H1 (cell line): ENCODE measurements around the gene ACADVL. TPM values are rescaled to one million over a fixed set of nuclear protein-coding genes. Genes with fewer than 3 reads are reported as not detected.
A peak's percentile ranks its signal among the peaks of the same experiment; 100 is the strongest.

Experiments
- ASH2L ChIP-seq: fragments of 200-600, 300-600 bp; sonication (generic); IDR thresholded peaks from one replicate; pipeline ENCODE4 v1.7.1; 2017; ENCODE audit warnings: low read length
- CHD1 ChIP-seq: IDR thresholded peaks from 2 replicates; pipeline ENCODE4 v1.6.1; 2012; ENCODE audit warnings: low read depth, low read length, improper control_type of control experiment
- CHD2 ChIP-seq: IDR thresholded peaks from 2 replicates; pipeline ENCODE4 v1.6.1; 2012; ENCODE audit warnings: low read length, improper control_type of control experiment
- CREB1 ChIP-seq: IDR thresholded peaks from 2 replicates; pipeline ENCODE4 v1.6.1; 2012; ENCODE audit warnings: inconsistent platforms
- EGR1 ChIP-seq: IDR thresholded peaks from 2 replicates; pipeline ENCODE4 v1.6.1; 2011; ENCODE audit warnings: low read depth, low read length, borderline replicate concordance
- GABPA ChIP-seq: IDR thresholded peaks from 2 replicates; pipeline ENCODE4 v1.6.1; 2011; ENCODE audit warnings: mild to moderate bottlenecking, low read length, moderate library complexity, borderline replicate concordance; ENCODE audit not compliant: insufficient read depth
- GTF2F1 ChIP-seq: IDR thresholded peaks from 2 replicates; pipeline ENCODE4 v1.6.1; 2012; ENCODE audit warnings: low read depth, low read length, improper control_type of control experiment, borderline replicate concordance
- KDM1A ChIP-seq: fragments of 200-600, 300-600 bp; sonication (generic); IDR thresholded peaks from 2 replicates; pipeline ENCODE4 v1.7.1; 2016; ENCODE audit warnings: mild to moderate bottlenecking, low read length, borderline replicate concordance
- PHF8 ChIP-seq: fragments of 200-600 bp; sonication (generic); conservative IDR thresholded peaks from 2 replicates; pipeline ENCODE4 v1.7.1; 2012; ENCODE audit warnings: low read depth, mild to moderate bottlenecking, inconsistent platforms, low read length, moderate library complexity
- SIN3A ChIP-seq, 2 experiments: IDR thresholded peaks in 1 of 2; conservative IDR thresholded peaks in 1 of 2; 2 replicates each; pipeline ENCODE4 v1.6.1; 2011 to 2012; ENCODE audit warnings: low read length in 2 of 2, improper control_type of control experiment in 1 of 2, low read depth in 1 of 2, mild to moderate bottlenecking in 1 of 2
- SUZ12 ChIP-seq: fragments of 200-600 bp; sonication (generic); IDR thresholded peaks from 2 replicates; pipeline ENCODE4 v1.6.1; 2012; ENCODE audit warnings: mild to moderate bottlenecking, inconsistent platforms, low read length, moderate library complexity, mixed read lengths
- YY1 ChIP-seq: IDR thresholded peaks from 2 replicates; pipeline ENCODE4 v1.6.1; 2011; ENCODE audit warnings: low read depth, mild to moderate bottlenecking, low read length
- polyA plus RNA-seq, 7 experiments: library from polyadenylated mRNA; depleted of rRNA in 3 of 7; stranded (reverse) in 5 of 7; unstranded in 2 of 7; fragments of >200 nt in 5 of 7; fragments of 200-250 nt in 2 of 7; gene quantifications; 1 replicate in 5 of 7; 2 replicates in 1 of 7; 4 replicates in 1 of 7; pipeline versions ENCODE4 v1.2.1 to v1.2.3, GENCODE V29; 2011 to 2013; ENCODE audit warnings: missing spikeins in 2 of 7, mixed read lengths in 2 of 7
- total RNA-seq: library from RNA; stranded (reverse); fragmentation: NEBNext Ultra II Directional; extraction: Animal tissue kit (Norgen Biotek cat#: 25700); gene quantifications from 2 replicates; pipeline ENCODE4 v1.2.1, GENCODE V29; 2021
- TF ChIP-seq, protein P1 (sequence below): IDR thresholded peaks from 2 replicates; pipeline ENCODE4 v1.6.1; 2012; ENCODE audit warnings: low read length, inconsistent platforms

The ACADVL gene
- total and polyA plus RNA-seq, 2 of the 8 experiments (the other 6 are each of a cell fraction or from before 2014, with no cell fraction given), result 181 to 231 TPM

DNA sequence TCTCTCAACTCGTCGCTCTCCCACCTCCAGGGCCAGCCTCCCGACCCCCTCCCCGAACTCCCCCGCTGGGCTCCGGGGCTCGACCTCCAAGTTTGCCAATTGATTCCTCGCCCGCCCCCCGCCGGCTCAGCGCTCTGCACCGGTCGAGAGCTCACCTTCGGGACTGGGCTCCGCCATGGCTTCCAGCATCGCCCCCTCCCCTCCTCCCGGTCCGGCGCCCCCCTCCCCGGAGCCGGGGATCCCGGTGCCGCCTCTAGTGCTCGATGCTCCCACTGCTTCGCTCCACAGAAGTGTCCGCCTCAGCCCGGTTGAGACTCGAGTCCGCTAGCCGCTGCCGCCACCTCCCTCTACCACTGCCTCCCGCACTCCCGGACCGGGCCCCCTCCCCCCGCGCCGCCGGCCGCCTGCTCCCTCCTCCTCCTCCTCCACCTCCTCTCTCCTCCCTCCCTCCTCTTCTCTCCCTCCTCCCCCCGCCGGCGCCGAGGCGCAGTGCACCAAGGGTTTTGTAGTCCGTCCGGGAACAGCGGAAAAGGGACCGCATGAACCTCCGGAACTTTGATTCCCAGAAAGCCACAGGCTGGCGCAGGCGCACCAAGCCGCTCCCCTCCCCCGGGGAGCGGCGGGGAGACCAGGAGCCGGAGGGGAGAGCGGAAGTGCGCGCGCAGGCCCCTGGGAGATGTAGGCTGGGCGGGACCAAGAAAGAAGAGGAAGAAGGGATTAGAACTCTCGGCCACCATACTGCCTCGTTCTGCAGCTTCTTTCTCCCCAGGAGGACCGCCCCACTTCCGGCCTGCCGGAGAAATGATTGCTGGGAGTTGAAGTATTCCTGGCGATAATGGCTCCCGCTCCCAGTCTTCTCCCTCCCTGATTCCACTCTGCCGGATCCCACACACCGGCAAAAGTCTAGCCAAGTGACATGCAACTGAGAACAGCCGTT lies 19.6 kb downstream of the ACADVL start, which contains the start of gene PHF23 (continued):
- TF ChIP-seq SIN3A (conservative IDR thresholded peaks at IDR 0.05 in 1 of 2, IDR thresholded peaks at IDR 0.05 in 1 of 2; ENCODE audit: low read depth in 1 of 2, low read length in 2 of 2) (peak; percentile 59 to 74; a peak in 2 of 4 replicates), CHD2 (no peak; the same call in 1 of the 2 replicates), CHD1 (no peak), SUZ12 (no peak), PHF8 (0 out of 2 replicates have a peak, but pooled peaks have one; percentile 10), GABPA (peak; percentile 93), EGR1 (peak; percentile 81), CREB1 (peak; percentile 58; the same call in 1 of the 2 replicates), ASH2L (peak; percentile 83), YY1 (peak; percentile 91), GTF2F1 (no peak), KDM1A (peak; percentile 35; the same call in 1 of the 2 replicates)
- TF ChIP-seq, protein P1, sequence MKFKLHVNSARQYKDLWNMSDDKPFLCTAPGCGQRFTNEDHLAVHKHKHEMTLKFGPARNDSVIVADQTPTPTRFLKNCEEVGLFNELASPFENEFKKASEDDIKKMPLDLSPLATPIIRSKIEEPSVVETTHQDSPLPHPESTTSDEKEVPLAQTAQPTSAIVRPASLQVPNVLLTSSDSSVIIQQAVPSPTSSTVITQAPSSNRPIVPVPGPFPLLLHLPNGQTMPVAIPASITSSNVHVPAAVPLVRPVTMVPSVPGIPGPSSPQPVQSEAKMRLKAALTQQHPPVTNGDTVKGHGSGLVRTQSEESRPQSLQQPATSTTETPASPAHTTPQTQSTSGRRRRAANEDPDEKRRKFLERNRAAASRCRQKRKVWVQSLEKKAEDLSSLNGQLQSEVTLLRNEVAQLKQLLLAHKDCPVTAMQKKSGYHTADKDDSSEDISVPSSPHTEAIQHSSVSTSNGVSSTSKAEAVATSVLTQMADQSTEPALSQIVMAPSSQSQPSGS, result no peak
